OCI-LY3 (cell line): ENCODE results near the gene ADARB1.

ENCODE experiments used
- H2AFZ ChIP-seq: fragments of 200-600, 300-600 bp; shearing (Covaris generic); 2 replicates; pipeline ENCODE4 v1.6.0; 2014; ENCODE audit warnings: antibody characterized with exemption, low read depth, low read length
- H3K27ac ChIP-seq: fragments of 200-600, 300-600 bp; sonication (generic); 2 replicates; pipeline ENCODE4 v1.5.1; 2014; ENCODE audit warnings: mild to moderate bottlenecking, low read length, moderate library complexity, mixed read lengths
- H3K27me3 ChIP-seq: fragments of 200-600, 300-600 bp; sonication (generic); 2 replicates; pipeline ENCODE4 v1.6.1; 2014; ENCODE audit warnings: low read depth, low read length, mixed read lengths
- H3K36me3 ChIP-seq: fragments of 200-600, 300-600 bp; sonication (generic); replicated peaks from 2 replicates; pipeline ENCODE3; 2014; ENCODE audit warnings: low read depth, low read length, mixed read lengths
- H3K4me1 ChIP-seq: fragments of 300-600, 200-600 bp; sonication (generic); 2 replicates; pipeline ENCODE4 v1.6.1; 2014; ENCODE audit warnings: low read length, mixed read lengths
- H3K4me2 ChIP-seq: fragments of 200-600, 300-600 bp; sonication (generic); 2 replicates; pipeline ENCODE4 v1.6.1; 2014; ENCODE audit warnings: low read length, mixed read lengths
- H3K4me3 ChIP-seq: fragments of 300-600, 200-600 bp; sonication (generic); 2 replicates; pipeline ENCODE4 v1.5.1; 2014; ENCODE audit warnings: antibody characterized with exemption, mild to moderate bottlenecking, low read length, moderate library complexity
- H3K79me2 ChIP-seq: fragments of 300-600, 200-600 bp; shearing (Covaris generic); 2 replicates; pipeline ENCODE4 v1.6.1; 2014; ENCODE audit warnings: mild to moderate bottlenecking, low read length, mixed read lengths
- H3K9ac ChIP-seq: fragments of 300-600, 200-600 bp; shearing (Covaris generic); 2 replicates; pipeline ENCODE4 v1.6.0; 2014; ENCODE audit warnings: mild to moderate bottlenecking, low read length, moderate library complexity
- H3K9me3 ChIP-seq: fragments of 200-600, 300-600 bp; shearing (Covaris generic); 2 replicates; pipeline ENCODE4 v1.6.1; 2014; ENCODE audit warnings: low read length, mixed read lengths; ENCODE audit not compliant: insufficient read depth
- H4K20me1 ChIP-seq: fragments of 200-600, 300-600 bp; sonication (generic); 2 replicates; pipeline ENCODE4 v1.6.1; 2016; ENCODE audit warnings: low read length, mixed read lengths; ENCODE audit not compliant: insufficient read depth
- EZH2phosphoT487 ChIP-seq: fragments of 200-600 bp; shearing (Covaris generic); IDR thresholded peaks from 2 replicates; pipeline ENCODE4 v1.6.1; 2018; ENCODE audit warnings: antibody characterized with exemption, mixed run types, low read depth
- TF ChIP-seq, protein P1 (sequence below): fragments of 200-600, 300-600 bp; sonication (generic); IDR thresholded peaks from 2 replicates; pipeline ENCODE4 v1.5.1; 2014; ENCODE audit warnings: antibody characterized with exemption, low read length, low read depth

Gene ADARB1

DNA sequence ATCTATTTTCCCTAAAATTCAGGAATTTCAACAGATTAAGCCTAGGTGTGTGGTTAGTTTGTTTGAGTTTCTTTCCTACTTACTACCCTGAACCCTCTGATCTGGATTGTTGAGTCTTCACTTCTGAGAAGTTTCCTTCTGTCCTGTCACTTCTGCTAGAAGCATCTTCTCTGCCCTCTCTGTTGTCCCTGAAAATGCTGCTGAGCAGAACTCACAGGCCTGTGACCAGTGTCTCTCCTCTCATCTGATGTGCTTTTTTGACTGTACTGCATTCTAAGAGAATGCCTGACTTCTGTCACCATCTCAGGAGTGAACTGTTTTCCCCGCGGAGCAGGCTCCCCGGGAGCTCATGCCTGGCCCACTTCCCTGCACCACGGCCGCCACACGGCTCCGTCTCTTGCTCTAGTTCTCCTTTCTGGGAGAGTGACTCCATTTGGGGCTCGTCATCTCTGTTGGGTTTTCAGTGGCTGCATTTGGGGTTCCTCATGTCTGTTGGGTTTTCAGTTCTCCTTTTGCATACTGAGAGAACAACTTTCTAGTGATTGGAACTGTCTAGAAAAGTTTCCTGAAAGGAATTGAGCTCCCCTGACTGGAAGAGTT, 135.4 kb downstream of the ADARB1 start:
- no peaks in the 10 kb centered on the region for H4K20me1 ChIP-seq
- no peak overlapping the region for H3K4me3 ChIP-seq
- H2AFZ ChIP-seq = no peak overlapping the region
- no peaks in the 10 kb centered on the region for H3K9me3 ChIP-seq
- TF ChIP-seq EZH2phosphoT487 = no peak
- TF ChIP-seq, protein P1, sequence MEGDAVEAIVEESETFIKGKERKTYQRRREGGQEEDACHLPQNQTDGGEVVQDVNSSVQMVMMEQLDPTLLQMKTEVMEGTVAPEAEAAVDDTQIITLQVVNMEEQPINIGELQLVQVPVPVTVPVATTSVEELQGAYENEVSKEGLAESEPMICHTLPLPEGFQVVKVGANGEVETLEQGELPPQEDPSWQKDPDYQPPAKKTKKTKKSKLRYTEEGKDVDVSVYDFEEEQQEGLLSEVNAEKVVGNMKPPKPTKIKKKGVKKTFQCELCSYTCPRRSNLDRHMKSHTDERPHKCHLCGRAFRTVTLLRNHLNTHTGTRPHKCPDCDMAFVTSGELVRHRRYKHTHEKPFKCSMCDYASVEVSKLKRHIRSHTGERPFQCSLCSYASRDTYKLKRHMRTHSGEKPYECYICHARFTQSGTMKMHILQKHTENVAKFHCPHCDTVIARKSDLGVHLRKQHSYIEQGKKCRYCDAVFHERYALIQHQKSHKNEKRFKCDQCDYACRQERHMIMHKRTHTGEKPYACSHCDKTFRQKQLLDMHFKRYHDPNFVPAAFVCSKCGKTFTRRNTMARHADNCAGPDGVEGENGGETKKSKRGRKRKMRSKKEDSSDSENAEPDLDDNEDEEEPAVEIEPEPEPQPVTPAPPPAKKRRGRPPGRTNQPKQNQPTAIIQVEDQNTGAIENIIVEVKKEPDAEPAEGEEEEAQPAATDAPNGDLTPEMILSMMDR = no peak
- H3K36me3 ChIP-seq = no peaks in the 10 kb centered on the region
- H3K79me2 ChIP-seq = no peaks in the 10 kb centered on the region
- H3K4me1 ChIP-seq = peaks cover 21% of the 10 kb centered on the region
- H3K4me2 ChIP-seq = peak overlapping the region; percentile 52
- H3K27ac ChIP-seq = no peak overlapping the region
- no peak overlapping the region for H3K9ac ChIP-seq
- H3K27me3 ChIP-seq = peaks cover 26% of the 10 kb centered on the region

DNA sequence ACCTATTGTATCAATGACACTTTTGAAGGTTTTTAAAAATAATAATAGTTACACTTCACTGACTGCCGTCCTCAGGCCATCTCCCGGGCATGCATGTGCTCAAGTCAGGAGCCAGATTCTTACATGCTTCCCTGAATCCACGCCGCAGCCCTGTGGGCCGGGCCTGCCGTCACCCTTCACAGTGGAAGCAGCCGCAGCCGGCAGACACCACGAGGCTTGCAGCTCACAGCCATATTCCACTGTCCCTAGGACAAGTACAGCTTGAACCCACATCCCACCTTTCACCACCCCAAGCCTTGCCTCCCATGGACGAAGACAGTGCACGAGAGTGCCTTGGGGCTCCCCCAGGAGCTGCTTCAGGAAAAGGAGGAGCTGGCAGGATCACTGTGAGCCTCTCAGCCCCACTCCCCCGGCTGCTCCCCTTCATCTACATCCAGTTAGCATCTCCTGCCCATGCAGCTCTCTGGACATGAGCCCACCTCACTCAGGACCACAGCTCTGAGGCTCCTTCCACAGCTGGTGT, 136.1 kb downstream of the ADARB1 start:
- H4K20me1 ChIP-seq = no peaks in the 10 kb centered on the region
- no peaks in the 10 kb centered on the region for H3K79me2 ChIP-seq
- no peak overlapping the region for H2AFZ ChIP-seq
- no peaks in the 10 kb centered on the region for H3K36me3 ChIP-seq
- peaks cover 26% of the 10 kb centered on the region for H3K27me3 ChIP-seq
- H3K27ac ChIP-seq = no peak overlapping the region
- H3K4me2 ChIP-seq = peak overlapping the region; percentile 52; the same call in 1 of the 2 replicates
- H3K4me1 ChIP-seq = peaks cover 21% of the 10 kb centered on the region
- no peak overlapping the region for H3K9ac ChIP-seq
- no peak overlapping the region for H3K4me3 ChIP-seq
- TF ChIP-seq, protein P1 = no peak
- no peak for TF ChIP-seq EZH2phosphoT487
- H3K9me3 ChIP-seq = no peaks in the 10 kb centered on the region

DNA sequence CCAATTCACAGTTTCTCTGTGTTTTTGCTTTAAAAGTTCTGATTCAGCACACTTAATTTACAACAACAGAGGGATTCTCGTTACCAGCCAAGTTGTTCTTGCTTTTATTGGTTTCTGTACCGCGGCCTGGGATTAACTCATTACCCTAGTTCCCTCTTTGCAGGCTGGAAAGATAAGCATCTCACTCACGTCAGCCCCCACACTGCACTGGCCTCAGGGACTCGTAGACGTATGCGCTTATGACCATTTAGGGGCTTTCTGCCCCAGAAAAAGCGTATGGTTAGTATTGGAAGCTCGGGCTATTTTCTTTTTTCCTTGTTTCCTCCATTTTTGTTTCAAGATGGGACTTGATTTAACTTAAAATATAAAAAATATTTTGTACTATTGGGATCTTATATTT, 137.3 kb downstream of the ADARB1 start:
- Histone ChIP-seq H2AFZ (no peak overlapping the region), H3K27me3 (peaks cover 26% of the 10 kb centered on the region)
- TF ChIP-seq EZH2phosphoT487 = no peak
- TF ChIP-seq, protein P1 = no peak

DNA sequence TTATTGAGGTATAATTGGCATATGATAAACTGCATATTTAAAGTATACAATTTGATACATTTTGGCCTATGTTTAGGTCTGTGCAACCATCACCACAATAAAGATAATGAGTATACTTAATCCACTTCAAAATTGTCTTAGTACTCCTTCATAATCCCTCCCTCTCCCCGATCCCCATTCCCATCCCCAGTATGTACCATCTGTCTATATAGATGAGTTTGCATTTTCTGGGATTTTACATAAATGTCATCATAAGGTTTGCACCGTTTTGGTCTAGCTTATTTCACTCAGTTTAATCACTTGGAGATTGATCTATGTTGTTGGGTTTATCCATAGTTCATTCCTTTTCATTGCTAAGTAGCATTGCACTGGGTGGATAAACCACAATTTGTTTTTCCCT, 139.0 kb downstream of the ADARB1 start:
- H3K4me2 ChIP-seq = no peak overlapping the region
- H3K4me3 ChIP-seq = no peak overlapping the region
- peaks cover 26% of the 10 kb centered on the region for H3K27me3 ChIP-seq
- peaks cover 4% of the 10 kb centered on the region; the same call in 1 of the 2 replicates for H3K9me3 ChIP-seq
- H4K20me1 ChIP-seq = no peaks in the 10 kb centered on the region
- TF ChIP-seq, protein P1 = no peak
- TF ChIP-seq EZH2phosphoT487 = no peak
- no peak overlapping the region for H2AFZ ChIP-seq
- no peak overlapping the region for H3K27ac ChIP-seq
- no peaks in the 10 kb centered on the region for H3K36me3 ChIP-seq
- no peaks in the 10 kb centered on the region for H3K79me2 ChIP-seq
- H3K4me1 ChIP-seq = peaks cover 14% of the 10 kb centered on the region
- no peak overlapping the region for H3K9ac ChIP-seq

More for the DNA sequence above, 137.3 kb downstream of the ADARB1 start:
- no peaks in the 10 kb centered on the region for H3K36me3 ChIP-seq
- no peak overlapping the region for H3K27ac ChIP-seq
- H3K79me2 ChIP-seq = no peaks in the 10 kb centered on the region
- H3K9me3 ChIP-seq = no peaks in the 10 kb centered on the region
- no peak overlapping the region for H3K9ac ChIP-seq
- H3K4me1 ChIP-seq = peaks cover 21% of the 10 kb centered on the region
- H4K20me1 ChIP-seq = no peaks in the 10 kb centered on the region
- H3K4me3 ChIP-seq = no peak overlapping the region
- no peak overlapping the region for H3K4me2 ChIP-seq
